Esophagus muscularis mucosa (tissue), 4 donors: ENCODE measurements around the gene DCLK2.

Experiments used
- CTCF ChIP-seq, 3 experiments: fragments of 200-600 bp in 2 of 3; fragments of 450-650 bp in 1 of 3; sonication (generic) in 2 of 3; IDR thresholded peaks; one replicate each; pipeline ENCODE4 v1.5.1; 2017 to 2019; ENCODE audit warnings: antibody characterized with exemption in 3 of 3, mild to moderate bottlenecking in 2 of 3, moderate library complexity in 1 of 3
- EP300 ChIP-seq: sonication (generic); formaldehyde crosslinking; IDR thresholded peaks from one replicate; pipeline ENCODE4 v1.6.1; 2017; ENCODE audit warnings: antibody characterized with exemption
- POLR2A ChIP-seq: fragments of 450-650 bp; IDR thresholded peaks from one replicate; pipeline ENCODE4 v1.6.1; 2017; ENCODE audit warnings: antibody characterized with exemption, moderate library complexity, mild to moderate bottlenecking, low read depth
- POLR2AphosphoS5 ChIP-seq, 2 donors: sonication (generic); formaldehyde crosslinking; IDR thresholded peaks; one replicate each; pipeline ENCODE4 v1.6.1; 2017; ENCODE audit warnings: antibody characterized with exemption in 2 of 2

GRCh38 chr4:150278206-150278605 lies 200.0 kb downstream of the DCLK2 start:
- TF ChIP-seq CTCF (IDR thresholded peaks at IDR 0.05), result no peak
- no peak for TF ChIP-seq POLR2A
- no peak for TF ChIP-seq EP300
- TF ChIP-seq POLR2AphosphoS5 (IDR thresholded peaks at IDR 0.05), result no peak
